ENCODE measurements around the gene ADARB2. TPM values are rescaled to one million over a fixed set of nuclear protein-coding genes. Genes with fewer than 3 reads are reported as not detected.

Gene ADARB2
- total RNA-seq, 4 donors from 2014 or later: 0.13 to 6.1 (median 0.57) TPM

- no peak for ATAC-seq (ENCODE audit: low FRiP score)
- no peak for DNase-seq (ENCODE audit: low spot score)
Observed at GRCh38 chr10:1180071-1180730, 557.1 kb downstream of the ADARB2 start.

GRCh38 chr10:1179346-1180070, 557.8 kb downstream of the ADARB2 start:
- DNase-seq (ENCODE audit: low spot score) (no peak), ATAC-seq (ENCODE audit: low FRiP score) (no peak)
- TF ChIP-seq, protein P1, sequence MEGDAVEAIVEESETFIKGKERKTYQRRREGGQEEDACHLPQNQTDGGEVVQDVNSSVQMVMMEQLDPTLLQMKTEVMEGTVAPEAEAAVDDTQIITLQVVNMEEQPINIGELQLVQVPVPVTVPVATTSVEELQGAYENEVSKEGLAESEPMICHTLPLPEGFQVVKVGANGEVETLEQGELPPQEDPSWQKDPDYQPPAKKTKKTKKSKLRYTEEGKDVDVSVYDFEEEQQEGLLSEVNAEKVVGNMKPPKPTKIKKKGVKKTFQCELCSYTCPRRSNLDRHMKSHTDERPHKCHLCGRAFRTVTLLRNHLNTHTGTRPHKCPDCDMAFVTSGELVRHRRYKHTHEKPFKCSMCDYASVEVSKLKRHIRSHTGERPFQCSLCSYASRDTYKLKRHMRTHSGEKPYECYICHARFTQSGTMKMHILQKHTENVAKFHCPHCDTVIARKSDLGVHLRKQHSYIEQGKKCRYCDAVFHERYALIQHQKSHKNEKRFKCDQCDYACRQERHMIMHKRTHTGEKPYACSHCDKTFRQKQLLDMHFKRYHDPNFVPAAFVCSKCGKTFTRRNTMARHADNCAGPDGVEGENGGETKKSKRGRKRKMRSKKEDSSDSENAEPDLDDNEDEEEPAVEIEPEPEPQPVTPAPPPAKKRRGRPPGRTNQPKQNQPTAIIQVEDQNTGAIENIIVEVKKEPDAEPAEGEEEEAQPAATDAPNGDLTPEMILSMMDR (IDR thresholded peaks at IDR 0.05): no peak

More at GRCh38 chr10:1180071-1180730, 557.1 kb downstream of the ADARB2 start:
- TF ChIP-seq, protein P1 (IDR thresholded peaks at IDR 0.05): no peak

GRCh38 chr10:1178506-1178905, 558.8 kb downstream of the ADARB2 start:
- TF ChIP-seq, protein P1 (IDR thresholded peaks at IDR 0.05): no peak
- ATAC-seq (ENCODE audit: low FRiP score): no peak
- no peak for DNase-seq (ENCODE audit: low spot score)

- TF ChIP-seq, protein P1 (IDR thresholded peaks at IDR 0.05): no peak
- no peak for DNase-seq (ENCODE audit: low spot score)
Observed at GRCh38 chr10:1177936-1178335, 559.4 kb downstream of the ADARB2 start.

GRCh38 chr10:1175956-1176565, 561.3 kb downstream of the ADARB2 start:
- TF ChIP-seq, protein P1 (IDR thresholded peaks at IDR 0.05): no peak
- ATAC-seq (ENCODE audit: low FRiP score) (no peak), DNase-seq (ENCODE audit: low spot score) (no peak)

More at GRCh38 chr10:1177936-1178335, 559.4 kb downstream of the ADARB2 start:
- no peak for ATAC-seq (ENCODE audit: low FRiP score)

DNA sequence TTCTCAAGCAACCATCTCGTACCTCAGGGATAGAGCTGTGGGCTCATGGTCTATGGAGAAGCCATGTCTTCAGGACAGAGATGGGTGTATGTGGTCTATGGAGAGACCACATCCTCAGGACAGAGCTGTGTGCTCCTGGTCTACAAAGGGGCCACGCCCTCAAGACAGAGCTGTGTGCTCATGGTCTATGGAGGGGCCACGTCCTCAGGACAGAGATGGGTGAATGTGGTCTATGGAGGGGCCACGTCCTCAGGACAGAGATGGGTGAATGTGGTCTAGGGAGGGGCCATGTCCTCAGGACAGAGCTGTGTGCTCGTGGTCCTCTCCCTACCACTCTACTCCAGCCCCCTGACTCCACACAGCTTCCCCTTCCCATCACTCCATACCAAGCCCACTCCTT, 563.3 kb downstream of the ADARB2 start:
- TF ChIP-seq, protein P1 (IDR thresholded peaks at IDR 0.05): no peak
- ATAC-seq (ENCODE audit: low FRiP score) (no peak), DNase-seq (ENCODE audit: low spot score) (no peak)
